Measurements from ENCODE around the gene RASGRF2.

GRCh38 chr5:81077105-81077504 lies 116.9 kb downstream of the RASGRF2 start:
- TF ChIP-seq KDM1A (IDR thresholded peaks at IDR 0.05; ENCODE audit: borderline replicate concordance, low read length) (no peak), CTCF (IDR thresholded peaks at IDR 0.05; ENCODE audit: control extremely low read depth in 1 of 3, insufficient read depth in 1 of 3, low read depth in 1 of 3, low read length in 3 of 3) (no peak), BRCA1 (IDR thresholded peaks at IDR 0.05; ENCODE audit: low read depth, low read length) (no peak), EP300 (IDR thresholded peaks at IDR 0.05; ENCODE audit: borderline replicate concordance in 1 of 2, low read depth in 2 of 2, low read length in 2 of 2) (no peak), GABPA (IDR thresholded peaks at IDR 0.05; ENCODE audit: borderline replicate concordance, insufficient read depth, low read length) (no peak), CBX5 (IDR thresholded peaks at IDR 0.05; ENCODE audit: low read depth, low read length) (no peak), E2F6 (IDR thresholded peaks at IDR 0.05) (no peak), USF2 (IDR thresholded peaks at IDR 0.05; ENCODE audit: low read length) (no peak), YY1 (IDR thresholded peaks at IDR 0.05; ENCODE audit: low read depth, low read length) (no peak), ATF2 (IDR thresholded peaks at IDR 0.05; ENCODE audit: low read length) (no peak), POLR2AphosphoS5 (IDR thresholded peaks at IDR 0.05; ENCODE audit: low read depth, low read length) (no peak), EZH2 (IDR thresholded peaks at IDR 0.05; ENCODE audit: low read depth, low read length, severe bottlenecking) (no peak), SIN3A (conservative IDR thresholded peaks at IDR 0.05 in 1 of 2, IDR thresholded peaks at IDR 0.05 in 1 of 2; ENCODE audit: low read depth in 1 of 2, low read length in 2 of 2) (no peak), TEAD4 (IDR thresholded peaks at IDR 0.05; ENCODE audit: low read depth, low read length) (no peak)

All from H1 (cell line).